ENCODE measurements around the gene KRT2. TPM values are rescaled to one million over a fixed set of nuclear protein-coding genes. Genes with fewer than 3 reads are reported as not detected.

KRT2 gene
- total RNA-seq, 4 donors from 2014 or later, result 0.47 to 2.5 TPM; not detected in 2

DNA sequence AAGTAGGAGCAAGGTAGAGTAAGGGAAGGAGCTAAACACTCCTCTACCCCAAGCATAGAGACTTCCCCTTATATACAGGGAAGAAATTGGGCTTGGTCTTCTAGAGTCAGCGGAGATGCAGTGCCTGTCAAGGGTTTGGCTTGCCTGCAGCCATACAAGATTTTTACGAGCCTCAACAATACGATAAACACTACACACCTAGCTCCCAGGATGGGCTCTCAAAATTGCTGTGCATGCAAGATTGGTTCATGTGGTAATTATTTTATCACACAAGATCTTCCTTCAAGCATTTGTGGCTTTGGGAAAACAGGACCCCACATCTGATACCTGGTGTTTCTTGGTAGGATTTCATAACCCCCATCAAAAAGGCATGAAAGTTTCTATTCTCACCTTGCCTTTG lies 28.4 kb upstream of the KRT2 start, which contains the start of gene KRT1:
Gene KRT1 (minus strand): TSS at position 45 of the 400 bp plus-strand sequence. CDS start 59 bp downstream, outside the sequence.
- Histone ChIP-seq H3K9me3 (no peaks in the 10 kb centered on the region), H3K4me3 (no peak within 1 kb of the TSS), H3K27me3 (no peaks in the 10 kb centered on the region), H3K4me1 (peaks cover 0 to under 1% (median 0%) of the 10 kb centered on the region in 4 donors), H3K27ac (no peak within 1 kb of the TSS), H3K36me3 (no peaks in the 10 kb centered on the region)
- no peak for TF ChIP-seq POLR2A (IDR thresholded peaks at IDR 0.05)
- TF ChIP-seq, protein P1, sequence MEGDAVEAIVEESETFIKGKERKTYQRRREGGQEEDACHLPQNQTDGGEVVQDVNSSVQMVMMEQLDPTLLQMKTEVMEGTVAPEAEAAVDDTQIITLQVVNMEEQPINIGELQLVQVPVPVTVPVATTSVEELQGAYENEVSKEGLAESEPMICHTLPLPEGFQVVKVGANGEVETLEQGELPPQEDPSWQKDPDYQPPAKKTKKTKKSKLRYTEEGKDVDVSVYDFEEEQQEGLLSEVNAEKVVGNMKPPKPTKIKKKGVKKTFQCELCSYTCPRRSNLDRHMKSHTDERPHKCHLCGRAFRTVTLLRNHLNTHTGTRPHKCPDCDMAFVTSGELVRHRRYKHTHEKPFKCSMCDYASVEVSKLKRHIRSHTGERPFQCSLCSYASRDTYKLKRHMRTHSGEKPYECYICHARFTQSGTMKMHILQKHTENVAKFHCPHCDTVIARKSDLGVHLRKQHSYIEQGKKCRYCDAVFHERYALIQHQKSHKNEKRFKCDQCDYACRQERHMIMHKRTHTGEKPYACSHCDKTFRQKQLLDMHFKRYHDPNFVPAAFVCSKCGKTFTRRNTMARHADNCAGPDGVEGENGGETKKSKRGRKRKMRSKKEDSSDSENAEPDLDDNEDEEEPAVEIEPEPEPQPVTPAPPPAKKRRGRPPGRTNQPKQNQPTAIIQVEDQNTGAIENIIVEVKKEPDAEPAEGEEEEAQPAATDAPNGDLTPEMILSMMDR (IDR thresholded peaks at IDR 0.05), result no peak
- no peak for DNase-seq

DNA sequence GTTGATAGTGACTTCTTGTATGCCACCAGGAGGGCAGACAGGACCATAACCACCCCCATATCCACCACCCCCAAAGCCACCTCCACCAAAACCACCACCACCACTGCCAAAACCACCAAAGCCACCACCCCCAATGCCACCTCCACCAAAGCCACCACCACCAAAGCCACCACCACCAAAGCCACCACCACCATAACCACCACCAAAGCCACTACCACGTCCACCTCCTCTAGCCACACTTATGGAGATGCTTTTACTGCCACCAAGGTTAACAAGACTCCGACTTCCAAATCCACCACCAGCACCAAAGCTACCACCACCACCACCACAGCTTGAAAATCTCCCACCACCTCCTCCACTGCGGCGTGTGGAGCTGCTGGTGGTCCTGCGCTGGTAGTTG lies 27.9 kb upstream of the KRT2 start:
- no peaks in the 10 kb centered on the region for H3K36me3 ChIP-seq
- no peaks in the 10 kb centered on the region for H3K27me3 ChIP-seq
- H3K4me1 ChIP-seq, result no peaks in the 10 kb centered on the region
- no peak for DNase-seq
- TF ChIP-seq, protein P1 (IDR thresholded peaks at IDR 0.05), result no peak
- no peak for TF ChIP-seq POLR2A (IDR thresholded peaks at IDR 0.05)
- H3K9me3 ChIP-seq, result no peaks in the 10 kb centered on the region
- H3K27ac ChIP-seq, result no peak overlapping the region
- H3K4me3 ChIP-seq, result no peak overlapping the region

GRCh38 chr12:52677671-52678070 lies 25.7 kb upstream of the KRT2 start:
- H3K4me3 ChIP-seq, result no peak overlapping the region
- no peaks in the 10 kb centered on the region for H3K27me3 ChIP-seq
- no peaks in the 10 kb centered on the region for H3K4me1 ChIP-seq
- H3K9me3 ChIP-seq, result no peaks in the 10 kb centered on the region
- DNase-seq, result no peak
- TF ChIP-seq, protein P1 (IDR thresholded peaks at IDR 0.05), result no peak
- TF ChIP-seq POLR2A (IDR thresholded peaks at IDR 0.05), result no peak
- H3K36me3 ChIP-seq, result no peaks in the 10 kb centered on the region
- H3K27ac ChIP-seq, result no peak overlapping the region

- Histone ChIP-seq H3K36me3 (no peaks in the 10 kb centered on the region), H3K4me3 (no peak overlapping the region), H3K27me3 (no peaks in the 10 kb centered on the region), H3K27ac (no peak overlapping the region), H3K9me3 (no peaks in the 10 kb centered on the region), H3K4me1 (no peaks in the 10 kb centered on the region)
- DNase-seq, result no peak
- TF ChIP-seq POLR2A (IDR thresholded peaks at IDR 0.05), result no peak
- TF ChIP-seq, protein P1 (IDR thresholded peaks at IDR 0.05), result no peak
Observed at GRCh38 chr12:52677126-52677525, 25.1 kb upstream of the KRT2 start.

DNA sequence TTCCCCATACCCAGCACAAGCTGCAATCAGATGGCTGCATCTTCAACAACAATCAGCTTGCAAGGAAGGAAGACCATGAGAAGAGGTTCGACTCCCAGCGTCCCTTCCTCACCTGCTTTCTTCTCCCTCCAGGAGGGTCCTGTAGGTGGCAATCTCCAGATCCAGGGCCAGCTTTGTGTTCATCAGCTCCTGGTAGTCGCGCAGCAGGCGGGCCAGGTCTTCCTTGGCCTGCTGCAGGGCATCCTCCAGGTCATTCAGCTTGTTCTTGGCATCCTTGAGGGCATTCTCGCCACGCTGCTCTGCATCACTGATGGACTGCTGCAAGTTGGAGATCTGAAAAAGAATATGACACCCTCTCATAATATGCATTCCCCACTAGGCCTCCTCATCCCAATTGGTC lies 24.2 kb upstream of the KRT2 start:
- Histone ChIP-seq H3K36me3 (no peaks in the 10 kb centered on the region), H3K27ac (no peak overlapping the region), H3K4me3 (no peak overlapping the region), H3K9me3 (no peaks in the 10 kb centered on the region), H3K27me3 (no peaks in the 10 kb centered on the region), H3K4me1 (no peaks in the 10 kb centered on the region)
- no peak for DNase-seq
- TF ChIP-seq POLR2A (IDR thresholded peaks at IDR 0.05), result no peak
- TF ChIP-seq, protein P1 (IDR thresholded peaks at IDR 0.05), result no peak

- no peak for TF ChIP-seq POLR2A (IDR thresholded peaks at IDR 0.05)
- Histone ChIP-seq H3K27ac (no peak overlapping the region), H3K9me3 (no peaks in the 10 kb centered on the region), H3K27me3 (no peaks in the 10 kb centered on the region), H3K36me3 (no peaks in the 10 kb centered on the region), H3K4me3 (no peak overlapping the region), H3K4me1 (no peaks in the 10 kb centered on the region)
- DNase-seq, result no peak
Observed at GRCh38 chr12:52675301-52675701, 23.3 kb upstream of the KRT2 start.

Measured in Peyer's patch (tissue), 4 donors.